HG03575 (cell line): ENCODE data around the gene NOS1.
"Not testable (repeated sequence)": the region's sequence is repeated elsewhere in the genome, so short reads cannot be mapped to it uniquely, and the experiment has no call there.

Experiments
- ATAC-seq: cut with Tn5 transposase; IDR thresholded peaks from one replicate; pipeline ENCODE4 v1.9.1; 2021; ENCODE audit not compliant: unreplicated experiment, insufficient number of reproducible peaks, low FRiP score; ENCODE audit errors: extremely low read depth

NOS1 gene

DNA sequence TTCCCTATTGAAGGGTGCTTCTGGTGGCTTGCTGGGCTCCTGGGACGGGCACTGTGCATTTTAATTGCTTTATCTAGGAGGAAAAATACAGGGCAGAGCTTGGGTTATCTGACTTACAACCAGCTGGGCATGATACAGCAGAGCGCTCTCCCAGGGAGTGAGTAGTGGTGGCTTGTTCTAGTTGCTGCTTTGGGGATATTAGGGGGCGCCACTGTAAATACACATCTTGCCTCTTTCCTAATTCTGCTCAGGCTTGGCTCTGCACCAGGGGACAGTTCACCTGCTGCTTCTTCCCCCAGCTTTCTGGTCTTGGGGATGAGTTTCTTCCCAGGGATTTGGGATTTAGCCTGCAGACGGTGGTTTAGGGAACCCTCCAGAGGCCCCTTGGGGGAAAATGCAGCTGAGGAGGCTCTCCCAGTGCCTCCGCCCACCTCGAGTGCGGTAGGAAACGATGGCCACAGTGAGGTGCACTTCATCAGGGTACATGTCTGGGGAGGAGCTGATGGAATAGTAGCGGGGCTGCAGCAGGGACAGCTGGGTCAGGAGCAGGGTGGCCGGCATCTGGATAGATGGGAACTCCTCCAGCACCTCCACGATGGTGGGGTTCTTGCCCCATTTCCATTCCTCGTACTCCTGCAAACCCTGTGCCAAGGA is 134.3 kb downstream of the NOS1 start:
- no peak for ATAC-seq

DNA sequence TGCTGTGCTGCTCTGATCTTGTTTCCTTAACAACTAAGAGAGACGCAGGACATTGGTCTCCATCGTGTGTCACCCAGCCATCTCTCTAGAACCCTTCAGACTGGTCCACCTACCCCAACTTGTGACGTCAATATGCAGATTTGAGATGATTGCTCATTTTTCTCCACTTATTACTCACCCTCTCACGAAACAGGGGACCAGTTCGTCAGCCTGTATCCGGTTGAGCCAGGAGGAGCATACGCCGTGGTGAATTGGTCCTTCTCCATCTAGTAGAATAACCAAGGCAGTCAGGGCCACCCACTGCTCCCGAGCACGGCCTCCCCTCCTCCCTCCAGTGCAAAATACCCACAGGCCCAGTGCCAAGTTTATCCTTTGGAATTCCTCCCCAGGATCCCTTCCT is 134.9 kb downstream of the NOS1 start:
- ATAC-seq = no peak

DNA sequence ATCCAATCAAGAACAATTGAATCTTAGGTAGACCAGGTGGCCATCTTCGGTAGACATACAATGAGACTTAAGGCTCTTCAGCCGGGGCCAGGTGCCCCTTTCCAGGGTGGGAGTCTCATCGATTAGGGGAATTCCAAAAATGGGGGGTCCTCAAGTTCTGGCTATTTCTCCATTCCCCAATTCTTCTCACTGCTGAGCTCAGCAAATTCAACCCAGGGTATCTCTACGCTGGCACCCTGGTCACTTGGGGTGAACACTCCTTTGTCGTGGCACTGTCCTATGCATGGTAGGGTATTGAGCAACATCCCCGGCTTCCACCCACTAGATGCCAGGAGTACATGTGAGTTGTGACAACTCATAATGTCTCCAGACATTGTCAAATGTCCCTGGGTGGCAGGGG is 136.2 kb downstream of the NOS1 start:
- no peak for ATAC-seq

DNA sequence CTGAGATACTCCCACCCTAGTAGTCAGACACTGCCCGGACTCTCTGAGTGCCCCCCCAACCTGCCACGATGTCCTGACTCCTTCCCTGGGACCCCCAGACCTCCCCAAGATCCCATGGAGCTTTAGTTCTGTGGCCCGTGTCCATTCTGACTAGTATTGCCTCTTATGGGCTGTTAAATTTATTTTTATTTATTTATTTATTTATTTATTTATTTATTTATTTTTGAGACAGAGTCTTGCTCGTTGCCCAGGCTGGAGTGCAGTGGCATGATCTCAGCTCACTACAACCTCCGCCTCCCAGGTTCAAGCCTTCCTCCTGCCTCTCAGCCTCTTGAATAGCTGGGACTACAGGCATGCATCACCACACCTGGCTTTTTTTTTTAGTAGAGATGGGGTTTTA is 140.5 kb downstream of the NOS1 start:
- not testable (repeated sequence) for ATAC-seq

DNA sequence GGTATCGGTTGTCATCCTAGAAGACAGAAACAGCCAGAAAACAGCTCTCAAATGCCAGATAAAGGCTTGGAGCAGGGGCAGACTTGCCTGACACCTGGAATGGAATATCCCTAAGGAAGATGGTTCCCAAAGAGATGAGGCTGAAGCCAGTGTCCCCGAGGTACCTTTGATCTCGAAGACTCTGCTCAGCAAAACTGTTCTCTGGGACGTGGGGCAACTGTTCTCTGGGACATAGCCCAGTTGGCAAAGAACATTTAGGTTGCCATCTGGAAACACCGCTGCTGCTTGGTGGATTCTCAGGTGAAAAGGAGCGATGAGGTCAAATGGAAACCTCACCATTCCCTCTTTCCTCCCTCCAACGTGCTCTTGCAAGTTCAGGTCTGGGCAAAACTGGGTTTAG is 143.3 kb downstream of the NOS1 start:
- ATAC-seq = no peak

DNA sequence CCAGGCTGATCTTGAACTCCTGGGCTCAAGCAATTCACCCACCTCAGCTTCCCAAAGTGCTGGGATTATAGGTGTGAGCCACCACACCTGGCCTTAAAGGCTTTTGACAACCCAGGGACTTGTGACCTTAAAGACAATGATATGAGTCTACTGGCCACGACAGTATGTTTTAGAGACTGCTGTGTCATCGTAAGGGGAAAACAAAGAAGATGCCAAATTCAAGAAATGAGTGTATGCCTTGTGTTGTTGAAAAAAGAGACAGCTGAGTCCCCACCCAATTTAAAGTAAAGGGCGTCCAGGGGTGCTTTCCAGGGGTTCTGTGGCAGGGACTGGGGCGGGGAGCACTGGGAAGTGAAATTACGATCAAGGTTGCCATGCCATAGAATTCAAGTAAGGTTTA is 144.7 kb downstream of the NOS1 start:
- no peak for ATAC-seq

GRCh38 chr12:117214797-117215196 is 146.6 kb downstream of the NOS1 start:
- ATAC-seq = no peak

- no peak for ATAC-seq
Measured at GRCh38 chr12:117213295-117213808, 148.1 kb downstream of the NOS1 start.

GRCh38 chr12:117212563-117213190 is 148.7 kb downstream of the NOS1 start:
- ATAC-seq = no peak

- ATAC-seq = no peak
Measured at GRCh38 chr12:117210266-117210918, 151.0 kb downstream of the NOS1 start.

GRCh38 chr12:117209626-117210025 is 151.8 kb downstream of the NOS1 start:
- no peak for ATAC-seq

DNA sequence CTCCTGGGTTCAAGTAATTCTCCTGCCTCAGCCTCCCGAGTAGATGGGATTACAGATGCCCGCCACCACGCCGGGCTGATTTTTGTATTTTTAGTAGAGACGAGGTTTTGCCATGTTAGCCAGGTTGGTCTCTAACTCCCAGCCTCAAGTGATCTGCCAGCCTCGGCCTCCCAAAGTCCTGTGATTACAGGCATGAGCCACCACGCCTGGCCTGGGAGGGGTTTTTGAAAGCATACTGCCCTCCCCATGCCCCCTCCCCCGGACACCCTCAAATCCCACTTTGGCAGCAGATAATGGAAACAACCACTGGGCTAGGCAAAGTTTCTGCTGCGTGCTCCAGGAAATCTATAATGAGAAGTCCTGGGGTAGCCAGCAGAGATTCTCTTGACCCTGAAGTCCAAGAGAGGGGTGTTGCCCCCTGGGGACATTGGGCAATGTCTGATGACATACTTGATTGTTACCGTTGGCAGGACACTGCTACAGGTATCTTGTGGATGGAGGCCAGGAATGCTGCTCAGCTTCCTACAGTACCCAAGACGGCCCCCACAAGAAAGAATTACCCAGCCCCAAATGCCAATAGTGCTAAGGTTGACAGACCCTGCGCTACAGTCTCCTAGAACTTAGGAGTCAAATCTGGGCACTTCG is 152.5 kb downstream of the NOS1 start:
- no peak for ATAC-seq

- ATAC-seq = no peak
Measured at GRCh38 chr12:117208206-117208605, 153.2 kb downstream of the NOS1 start.

GRCh38 chr12:117207675-117208074 is 153.8 kb downstream of the NOS1 start:
- no peak for ATAC-seq

DNA sequence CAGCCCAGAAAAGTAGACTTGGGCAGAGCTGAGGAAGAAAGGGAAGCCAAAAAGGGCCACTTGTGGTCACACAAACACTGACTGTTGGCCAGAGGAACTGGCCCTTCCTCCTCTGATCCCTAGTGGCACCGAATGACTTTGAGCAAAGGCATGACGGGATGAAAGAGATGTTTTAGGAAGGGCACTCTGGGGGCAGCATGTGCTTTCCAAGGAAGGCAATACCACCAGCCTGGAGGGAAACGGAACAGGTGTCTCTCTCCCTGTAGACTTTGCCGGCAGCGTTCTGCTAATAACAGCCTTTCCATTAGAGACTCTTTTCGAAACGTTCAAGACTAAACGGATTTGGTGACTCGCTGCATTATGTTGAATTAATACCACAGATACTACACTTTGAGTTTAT is 158.9 kb downstream of the NOS1 start:
- no peak for ATAC-seq

GRCh38 chr12:117202033-117202432 is 159.4 kb downstream of the NOS1 start:
- ATAC-seq = no peak

DNA sequence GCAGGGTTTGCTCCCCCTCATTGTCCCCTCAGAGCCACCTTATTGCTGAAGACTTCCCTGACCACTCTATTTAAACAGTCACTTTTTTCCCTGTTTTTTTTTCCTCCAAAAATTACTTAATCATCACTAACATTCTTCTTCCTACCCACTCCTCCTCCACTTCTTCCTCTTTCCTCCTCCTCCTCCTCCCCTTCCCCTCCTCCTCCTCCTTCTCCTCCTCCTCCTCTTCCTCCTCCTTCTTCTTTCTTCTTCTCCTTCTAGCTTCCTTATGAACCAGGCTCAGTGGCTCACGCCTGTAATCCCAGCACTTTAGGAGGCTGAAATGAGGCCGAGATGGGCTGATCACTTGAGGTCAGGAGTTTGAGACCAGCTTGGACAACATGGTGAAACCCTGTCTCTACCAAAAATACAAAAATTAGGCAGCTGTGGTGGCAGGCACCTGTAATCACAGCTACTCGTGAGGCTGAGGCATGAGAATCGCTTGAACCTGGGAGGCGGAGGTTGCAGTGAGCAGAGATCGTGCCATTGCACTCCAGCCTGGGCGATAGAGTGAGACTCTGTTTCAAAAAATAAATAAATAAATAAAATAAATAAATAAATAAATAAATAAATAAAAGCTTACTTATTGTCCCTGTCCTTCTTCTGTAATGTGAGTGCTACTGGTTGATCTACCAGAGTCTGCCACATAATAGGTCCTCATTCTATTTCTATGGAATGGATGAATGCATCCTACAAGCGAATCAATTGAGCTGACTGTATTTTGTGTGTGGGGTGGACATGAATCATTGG is 161.3 kb downstream of the NOS1 start:
- not testable (repeated sequence) for ATAC-seq

- ATAC-seq = not testable (repeated sequence)
Measured at GRCh38 chr12:117196334-117196733, 165.1 kb downstream of the NOS1 start.

- not testable (repeated sequence) for ATAC-seq
Measured at GRCh38 chr12:117195027-117195426, 166.4 kb downstream of the NOS1 start.
